ENCODE results near the gene MEF2D. TPM values are rescaled to one million over a fixed set of nuclear protein-coding genes. Genes with fewer than 3 reads are reported as not detected.
A peak's percentile ranks its signal among the peaks of the same experiment; 100 is the strongest.

MEF2D gene
- polyA plus RNA-seq, 1 donor: 102 TPM

GRCh38 chr1:156523801-156524480, 23.4 kb upstream of the MEF2D start:
- no peak for DNase-seq

GRCh38 chr1:156522443-156522970, 21.9 kb upstream of the MEF2D start:
- no peak for DNase-seq

DNA sequence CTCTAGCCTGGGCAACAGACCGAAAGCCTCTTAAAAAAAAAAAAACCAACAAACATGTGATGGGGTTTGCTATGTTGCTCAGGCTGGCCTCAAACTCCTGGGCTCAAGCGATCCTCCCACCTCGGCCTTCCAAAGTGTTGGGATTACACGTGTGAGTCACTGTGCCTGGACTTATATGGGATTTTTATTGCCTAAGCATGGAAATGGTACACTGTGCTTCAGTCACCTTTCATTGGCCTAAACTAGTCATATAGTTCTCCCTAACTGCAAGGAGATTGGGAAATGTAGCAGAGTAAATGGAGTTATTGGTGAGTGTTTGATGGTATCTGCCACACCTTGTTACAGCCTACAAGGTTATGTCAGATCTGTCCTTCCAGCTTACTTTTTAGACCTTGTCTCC, 17.2 kb upstream of the MEF2D start:
- DNase-seq: no peak

DNA sequence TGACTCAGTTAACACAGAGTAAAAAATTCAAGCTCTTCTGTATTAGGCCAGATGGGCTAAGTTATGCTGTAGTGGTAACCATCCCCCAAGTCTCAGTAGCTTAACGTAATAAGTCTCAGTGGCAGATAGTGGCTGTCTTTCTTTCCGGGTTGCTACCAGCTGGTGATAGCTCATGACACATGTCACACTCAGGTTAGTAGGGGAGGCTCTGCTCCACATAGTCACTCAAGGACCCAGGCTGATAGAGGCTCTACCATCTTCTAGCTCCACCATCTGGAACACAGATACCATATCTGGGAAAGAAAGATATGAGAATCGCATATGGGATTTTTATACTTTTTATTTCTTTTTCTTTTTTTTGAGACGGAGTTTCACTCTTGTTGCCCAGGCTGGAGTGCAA, 16.2 kb upstream of the MEF2D start:
- DNase-seq: no peak

- DNase-seq: no peak
Observed at GRCh38 chr1:156515956-156516355, 15.4 kb upstream of the MEF2D start.

GRCh38 chr1:156513185-156513584, 12.6 kb upstream of the MEF2D start:
- DNase-seq: no peak

- DNase-seq: no peak
Observed at GRCh38 chr1:156511644-156512043, 11.1 kb upstream of the MEF2D start.

- no peak for DNase-seq
Observed at GRCh38 chr1:156510709-156511108, 10.1 kb upstream of the MEF2D start.

DNA sequence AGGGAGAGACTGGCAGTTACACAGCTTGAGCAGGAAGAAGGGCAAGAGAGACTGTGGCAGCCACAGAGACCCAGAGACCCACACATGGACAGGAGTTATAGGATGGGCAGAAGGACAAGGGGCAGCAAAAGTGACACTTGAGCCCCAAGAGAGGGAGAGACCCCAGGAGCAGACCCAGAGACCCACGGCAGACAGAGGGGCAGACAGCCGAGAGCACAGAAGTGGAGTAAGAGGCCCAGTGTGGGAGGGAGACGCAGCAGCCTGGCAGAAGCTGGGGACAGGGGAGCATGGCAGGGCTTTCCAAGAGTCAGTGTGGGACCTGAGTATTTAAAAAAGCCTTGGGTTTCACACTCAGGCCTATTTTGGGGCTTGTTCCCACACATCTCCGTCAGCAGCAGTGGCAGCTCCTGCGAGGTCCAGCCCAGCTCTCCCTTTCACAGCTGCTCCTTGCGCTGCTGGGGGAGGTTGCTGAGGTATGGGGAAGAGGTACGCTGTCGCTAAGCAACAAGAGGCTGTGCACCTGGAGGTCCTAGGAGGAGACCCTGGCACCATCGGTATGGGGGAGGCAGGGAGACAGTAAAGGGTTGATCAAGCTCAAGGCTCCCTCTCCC, 9.0 kb upstream of the MEF2D start:
- no peak for DNase-seq

DNA sequence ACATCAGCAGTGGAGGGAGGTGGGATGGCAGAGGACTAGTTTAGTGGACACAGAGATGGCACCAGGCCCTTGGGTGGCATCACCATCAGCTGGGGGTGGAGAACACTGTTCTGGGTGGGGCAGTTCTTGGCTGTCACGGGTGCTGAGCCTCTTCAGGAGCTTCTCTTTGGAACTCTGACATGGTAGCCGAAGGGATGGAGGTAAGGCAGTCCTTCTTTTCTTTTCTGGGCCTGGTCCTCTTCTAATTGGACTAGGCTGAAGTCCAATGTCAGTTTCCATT, 8.3 kb upstream of the MEF2D start:
- no peak for DNase-seq

GRCh38 chr1:156508205-156508954, 7.8 kb upstream of the MEF2D start:
- no peak for DNase-seq

- no peak for DNase-seq
Observed at GRCh38 chr1:156506450-156506849, 5.9 kb upstream of the MEF2D start.

- DNase-seq: no peak
Observed at GRCh38 chr1:156505679-156506298, 5.2 kb upstream of the MEF2D start.

GRCh38 chr1:156504821-156505678, 4.5 kb upstream of the MEF2D start:
- peak; percentile 100 for DNase-seq

DNA sequence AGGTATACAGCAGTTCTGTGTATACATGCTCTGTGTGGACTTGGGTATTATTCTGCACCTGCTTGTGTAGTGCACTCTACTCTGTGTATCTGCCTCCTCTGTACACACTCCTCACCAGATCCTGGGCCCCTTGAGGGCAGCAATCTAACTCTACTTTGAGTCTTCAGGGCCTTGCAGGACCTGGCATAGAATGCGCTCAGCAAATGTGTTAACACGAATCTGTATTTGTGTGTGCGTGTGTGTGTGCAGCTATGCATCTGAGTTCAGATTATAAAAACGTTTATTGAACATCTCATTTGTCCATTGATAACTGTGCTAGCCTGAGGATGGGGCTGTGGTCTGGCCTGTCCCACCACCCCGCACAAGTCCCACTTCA, 3.9 kb upstream of the MEF2D start:
- no peak for DNase-seq

- no peak for DNase-seq
Observed at GRCh38 chr1:156503698-156504437, 3.3 kb upstream of the MEF2D start.

GRCh38 chr1:156502894-156503697, 2.5 kb upstream of the MEF2D start:
- peak; percentile 81 for DNase-seq

GRCh38 chr1:156502391-156502893, 1.9 kb upstream of the MEF2D start:
- no peak for DNase-seq

- peak; percentile 96 for DNase-seq
Observed at GRCh38 chr1:156500793-156501506, 375 bp upstream of the MEF2D start.
